ENCODE results near the gene B4GALT1. TPM values are rescaled to one million over a fixed set of nuclear protein-coding genes. Genes with fewer than 3 reads are reported as not detected.

The B4GALT1 gene
- total and polyA plus RNA-seq, 2 of the 8 experiments (the other 6 are each of a cell fraction or from before 2014, with no cell fraction given): 12.8 to 18.2 TPM

DNA sequence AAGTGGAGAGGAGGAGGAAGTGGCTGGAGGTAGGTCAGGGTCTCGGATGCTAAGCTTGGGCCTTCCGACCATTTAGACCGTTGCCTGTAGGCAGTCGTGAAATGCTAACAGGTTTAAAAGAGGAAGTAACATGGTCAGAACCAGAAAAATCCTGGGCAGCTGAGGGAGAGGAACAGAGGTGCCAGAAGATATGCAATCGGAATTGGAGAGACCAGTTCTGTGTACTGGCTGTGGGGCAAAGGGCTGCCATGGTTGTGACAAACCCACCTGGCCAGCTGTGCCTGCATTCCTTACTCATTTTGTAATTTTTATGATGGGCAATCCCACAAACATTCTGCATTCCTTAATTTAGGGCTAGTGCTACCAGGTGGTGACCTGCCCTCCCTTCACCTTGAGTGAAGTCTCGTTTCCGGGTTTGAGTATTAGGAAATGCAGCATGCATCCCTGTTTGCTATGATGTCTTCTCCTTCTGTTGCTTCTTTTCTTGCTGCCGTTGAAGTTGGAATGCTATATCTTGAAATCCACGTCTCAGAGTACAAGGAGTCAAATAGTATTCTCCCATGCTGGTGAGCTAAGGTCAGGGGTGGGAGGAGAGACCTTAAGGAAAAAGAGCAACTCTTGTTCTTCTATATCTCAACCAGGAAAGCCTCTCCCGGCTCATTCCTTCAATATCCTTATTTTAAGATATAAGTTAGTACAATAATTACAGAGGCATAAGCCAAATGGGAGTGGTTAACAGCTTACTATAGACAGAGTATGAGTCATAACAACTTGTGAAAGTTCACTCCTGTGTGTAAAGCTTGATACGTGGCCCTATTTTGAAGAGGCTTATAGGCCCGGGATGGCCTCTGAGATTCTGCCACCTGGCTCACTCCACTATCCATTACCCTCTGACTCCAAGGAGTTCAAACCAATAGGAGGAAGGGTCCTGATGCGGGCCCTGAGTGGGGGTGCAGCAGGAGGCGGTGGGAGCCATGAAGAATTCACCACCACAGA is 37.0 kb downstream of the B4GALT1 start (continued):
- no peak for TF ChIP-seq SP1 (IDR thresholded peaks at IDR 0.05; ENCODE audit: low read depth, low read length)
- TF ChIP-seq MAX (IDR thresholded peaks at IDR 0.05): no peak
- no peak for TF ChIP-seq KDM1A (IDR thresholded peaks at IDR 0.05; ENCODE audit: borderline replicate concordance, low read length)
- no peak for TF ChIP-seq POLR2AphosphoS5 (IDR thresholded peaks at IDR 0.05; ENCODE audit: low read depth, low read length)
- no peak for TF ChIP-seq BRCA1 (IDR thresholded peaks at IDR 0.05; ENCODE audit: low read depth, low read length)
- TF ChIP-seq YY1 (IDR thresholded peaks at IDR 0.05; ENCODE audit: low read depth, low read length): no peak
- no peak for TF ChIP-seq PHF8 (conservative IDR thresholded peaks at IDR 0.05; ENCODE audit: low read depth, low read length)
- TF ChIP-seq, protein P1, sequence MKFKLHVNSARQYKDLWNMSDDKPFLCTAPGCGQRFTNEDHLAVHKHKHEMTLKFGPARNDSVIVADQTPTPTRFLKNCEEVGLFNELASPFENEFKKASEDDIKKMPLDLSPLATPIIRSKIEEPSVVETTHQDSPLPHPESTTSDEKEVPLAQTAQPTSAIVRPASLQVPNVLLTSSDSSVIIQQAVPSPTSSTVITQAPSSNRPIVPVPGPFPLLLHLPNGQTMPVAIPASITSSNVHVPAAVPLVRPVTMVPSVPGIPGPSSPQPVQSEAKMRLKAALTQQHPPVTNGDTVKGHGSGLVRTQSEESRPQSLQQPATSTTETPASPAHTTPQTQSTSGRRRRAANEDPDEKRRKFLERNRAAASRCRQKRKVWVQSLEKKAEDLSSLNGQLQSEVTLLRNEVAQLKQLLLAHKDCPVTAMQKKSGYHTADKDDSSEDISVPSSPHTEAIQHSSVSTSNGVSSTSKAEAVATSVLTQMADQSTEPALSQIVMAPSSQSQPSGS (IDR thresholded peaks at IDR 0.05; ENCODE audit: low read length): no peak
- no peak for TF ChIP-seq HDAC6 (IDR thresholded peaks at IDR 0.05; ENCODE audit: low read depth, low read length)
- no peak for TF ChIP-seq USF2 (IDR thresholded peaks at IDR 0.05; ENCODE audit: low read length)
- TF ChIP-seq EGR1 (IDR thresholded peaks at IDR 0.05; ENCODE audit: borderline replicate concordance, low read depth, low read length): no peak
